A673 (cell line): ENCODE measurements around the gene SORCS1.

Experiments
- EZH2 ChIP-seq: fragments of 200-600 bp; sonication (generic); IDR thresholded peaks from 2 replicates; pipeline ENCODE4 v1.6.1; 2017; ENCODE audit warnings: borderline replicate concordance, low read depth, mild to moderate bottlenecking, mixed read lengths, antibody characterized with exemption, low read length; ENCODE audit not compliant: poor library complexity, severe bottlenecking
- TF ChIP-seq, protein P1 (sequence below): fragments of 300-800, 200-600 bp; sonication (generic); conservative IDR thresholded peaks from 2 replicates; pipeline ENCODE4 v1.5.1; 2017; ENCODE audit warnings: low read depth, mild to moderate bottlenecking, antibody characterized with exemption, low read length, moderate library complexity, mixed read lengths

DNA sequence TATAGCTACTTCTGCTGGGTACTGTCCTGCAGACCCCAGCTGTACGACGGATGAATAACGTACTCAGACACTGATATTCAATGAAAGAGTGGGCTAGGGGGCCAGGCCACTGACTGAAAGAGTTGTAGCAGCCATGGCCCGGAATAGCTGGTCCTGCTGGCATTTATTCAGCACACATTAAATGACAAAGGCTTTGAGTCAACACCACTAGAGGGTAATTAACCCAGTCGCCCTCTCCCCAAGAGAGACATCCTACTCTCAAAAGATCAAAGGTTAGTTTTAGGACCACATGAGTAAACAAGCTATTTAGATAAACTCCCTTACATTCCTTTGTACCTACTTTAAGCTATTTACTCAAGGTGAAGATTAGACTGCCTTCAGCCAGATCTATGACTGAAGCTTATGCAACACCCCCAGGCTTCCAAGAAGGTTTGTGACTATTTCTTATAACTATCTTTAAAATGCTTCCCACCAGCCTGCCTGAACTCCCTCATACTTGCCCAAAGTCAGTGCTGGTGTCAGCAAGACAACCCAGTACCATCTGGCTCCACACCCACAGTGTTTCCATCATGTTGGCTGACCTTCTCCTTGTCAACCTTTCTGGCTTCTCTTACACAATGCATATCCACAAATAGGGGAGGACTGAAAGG lies 629.1 kb downstream of the SORCS1 start:
- TF ChIP-seq EZH2: no peak
- TF ChIP-seq, protein P1, sequence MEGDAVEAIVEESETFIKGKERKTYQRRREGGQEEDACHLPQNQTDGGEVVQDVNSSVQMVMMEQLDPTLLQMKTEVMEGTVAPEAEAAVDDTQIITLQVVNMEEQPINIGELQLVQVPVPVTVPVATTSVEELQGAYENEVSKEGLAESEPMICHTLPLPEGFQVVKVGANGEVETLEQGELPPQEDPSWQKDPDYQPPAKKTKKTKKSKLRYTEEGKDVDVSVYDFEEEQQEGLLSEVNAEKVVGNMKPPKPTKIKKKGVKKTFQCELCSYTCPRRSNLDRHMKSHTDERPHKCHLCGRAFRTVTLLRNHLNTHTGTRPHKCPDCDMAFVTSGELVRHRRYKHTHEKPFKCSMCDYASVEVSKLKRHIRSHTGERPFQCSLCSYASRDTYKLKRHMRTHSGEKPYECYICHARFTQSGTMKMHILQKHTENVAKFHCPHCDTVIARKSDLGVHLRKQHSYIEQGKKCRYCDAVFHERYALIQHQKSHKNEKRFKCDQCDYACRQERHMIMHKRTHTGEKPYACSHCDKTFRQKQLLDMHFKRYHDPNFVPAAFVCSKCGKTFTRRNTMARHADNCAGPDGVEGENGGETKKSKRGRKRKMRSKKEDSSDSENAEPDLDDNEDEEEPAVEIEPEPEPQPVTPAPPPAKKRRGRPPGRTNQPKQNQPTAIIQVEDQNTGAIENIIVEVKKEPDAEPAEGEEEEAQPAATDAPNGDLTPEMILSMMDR: no peak
